HG02885 (cell line): ENCODE data around the gene CUTA.

Experiments
- ATAC-seq: cut with Tn5 transposase; IDR thresholded peaks from one replicate; pipeline ENCODE4 v1.9.1; 2021; ENCODE audit warnings: mild to moderate bottlenecking; ENCODE audit not compliant: unreplicated experiment, poor library complexity

Gene CUTA

DNA sequence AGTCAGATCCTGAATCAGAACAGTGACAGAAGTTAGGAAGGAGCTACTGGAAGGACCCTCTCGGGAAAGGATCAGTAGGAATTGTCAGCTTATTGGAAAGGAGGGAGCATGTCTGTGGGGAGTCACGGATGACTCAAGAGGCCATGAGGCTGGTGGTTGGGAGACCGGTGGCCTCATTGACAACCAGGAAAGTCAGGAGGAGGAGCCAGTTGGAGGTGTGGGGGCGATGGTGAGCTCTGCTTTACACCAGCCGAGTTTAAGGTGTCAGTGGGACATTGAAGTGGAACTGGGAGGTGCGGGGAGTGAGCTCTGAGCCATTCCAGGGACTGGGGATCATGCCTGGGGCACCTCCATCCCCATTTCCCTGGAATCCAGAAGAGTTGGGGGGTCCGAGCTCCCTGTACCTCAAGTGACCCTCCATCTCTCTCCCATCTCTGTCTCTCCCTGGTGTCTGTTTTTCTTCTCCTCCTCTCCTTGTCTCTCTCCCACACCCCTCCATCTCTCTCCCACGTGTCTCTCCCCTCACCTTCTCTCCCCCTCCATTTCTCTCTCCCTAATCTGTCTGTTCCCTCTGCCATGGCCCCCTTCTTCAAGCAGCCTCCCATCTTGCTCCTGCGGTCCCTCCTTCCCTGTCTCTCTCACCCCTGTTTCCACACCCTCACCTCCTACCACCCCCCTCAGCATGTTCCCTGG, 22.2 kb upstream of the CUTA start:
- ATAC-seq, result no peak

DNA sequence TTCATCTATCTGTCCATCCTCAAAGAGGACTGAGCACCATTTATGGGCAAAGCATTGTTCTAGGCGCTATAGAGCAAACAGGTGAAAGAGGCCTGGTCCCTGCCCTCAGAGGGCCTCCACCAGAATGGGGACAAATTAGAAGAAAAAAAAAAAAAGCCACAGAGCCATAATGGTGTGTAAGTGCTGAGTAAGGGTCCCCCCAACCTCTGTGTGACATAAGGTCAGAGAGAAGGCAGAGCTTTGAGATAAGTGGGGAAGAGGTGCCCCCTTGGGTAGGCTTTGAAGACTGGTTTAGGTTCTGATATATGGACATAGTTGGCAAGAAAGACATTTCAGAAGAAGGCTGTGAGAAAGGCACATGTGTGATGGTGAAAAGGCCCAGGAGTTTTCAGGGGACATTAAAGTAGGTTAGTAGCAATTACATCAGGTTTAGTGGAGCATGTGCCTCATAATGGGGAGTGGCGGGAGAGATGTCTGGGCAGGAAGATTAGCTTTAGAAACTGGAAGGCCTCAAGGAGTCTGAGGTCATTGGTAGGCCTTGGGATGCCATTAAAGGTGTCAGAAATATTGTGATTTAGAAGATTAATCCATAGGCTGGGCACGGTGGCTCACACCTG, 21.2 kb upstream of the CUTA start:
- no peak for ATAC-seq

DNA sequence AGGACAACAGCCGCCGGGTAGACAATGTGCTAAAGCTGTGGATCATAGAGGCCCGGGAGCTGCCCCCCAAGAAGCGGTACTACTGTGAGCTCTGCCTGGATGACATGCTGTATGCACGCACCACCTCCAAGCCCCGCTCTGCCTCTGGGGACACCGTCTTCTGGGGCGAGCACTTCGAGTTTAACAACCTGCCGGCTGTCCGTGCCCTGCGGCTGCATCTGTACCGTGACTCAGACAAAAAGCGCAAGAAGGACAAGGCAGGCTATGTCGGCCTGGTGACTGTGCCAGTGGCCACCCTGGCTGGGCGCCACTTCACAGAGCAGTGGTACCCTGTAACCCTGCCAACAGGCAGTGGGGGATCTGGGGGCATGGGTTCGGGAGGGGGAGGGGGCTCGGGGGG, 19.8 kb upstream of the CUTA start:
- no peak for ATAC-seq

DNA sequence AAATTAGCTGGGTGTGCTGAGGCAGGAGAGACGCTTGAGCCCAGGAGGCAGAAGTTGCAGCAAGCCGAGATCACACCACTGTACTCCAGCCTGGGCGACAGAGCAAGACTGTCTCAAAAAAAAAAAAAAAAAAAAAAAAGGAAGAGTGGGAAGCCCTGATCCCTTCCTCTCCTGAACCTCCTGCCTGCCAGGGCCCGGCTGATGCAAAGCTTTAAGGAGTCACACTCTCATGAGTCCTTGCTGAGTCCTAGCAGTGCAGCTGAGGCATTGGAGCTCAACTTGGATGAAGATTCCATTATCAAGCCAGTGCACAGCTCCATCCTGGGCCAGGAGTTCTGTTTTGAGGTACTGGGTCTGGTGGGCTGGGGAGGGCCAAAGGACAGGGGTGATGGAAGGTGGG, 17.1 kb upstream of the CUTA start:
- no peak for ATAC-seq

DNA sequence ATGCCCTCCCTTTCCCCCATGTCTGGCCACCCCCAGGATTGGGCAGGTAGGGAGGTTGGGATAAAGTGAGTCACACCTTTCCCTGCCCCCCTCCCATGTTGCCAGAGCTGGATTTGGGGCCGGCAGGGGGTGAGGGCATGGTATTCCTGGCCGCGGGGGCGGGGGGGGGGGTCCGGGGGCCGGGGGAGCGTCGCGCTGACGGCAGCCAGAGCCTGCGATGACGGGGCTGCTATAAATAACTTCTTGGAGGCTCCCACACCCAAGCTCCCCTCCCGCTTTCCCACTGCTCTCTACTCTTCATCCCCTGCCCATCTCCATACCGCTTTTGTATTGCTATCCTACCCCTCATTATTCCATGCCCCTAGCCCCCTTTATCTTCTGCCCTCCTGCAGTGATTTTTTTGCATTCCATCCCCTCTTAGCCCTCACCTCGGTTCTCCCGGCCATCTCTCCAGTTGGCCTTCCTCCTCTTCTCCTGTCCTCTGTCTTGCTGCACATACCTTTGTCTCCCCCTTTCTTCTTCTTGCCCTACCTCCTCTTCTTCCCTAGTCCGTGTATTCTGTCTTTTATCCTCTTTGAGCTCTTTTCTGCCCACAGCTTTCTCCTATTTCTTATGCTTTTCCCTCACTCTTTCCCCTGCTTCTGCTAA, 15.8 kb upstream of the CUTA start:
- no peak for ATAC-seq

- no peak for ATAC-seq
Observed at GRCh38 chr6:33433001-33433543, 15.2 kb upstream of the CUTA start.

DNA sequence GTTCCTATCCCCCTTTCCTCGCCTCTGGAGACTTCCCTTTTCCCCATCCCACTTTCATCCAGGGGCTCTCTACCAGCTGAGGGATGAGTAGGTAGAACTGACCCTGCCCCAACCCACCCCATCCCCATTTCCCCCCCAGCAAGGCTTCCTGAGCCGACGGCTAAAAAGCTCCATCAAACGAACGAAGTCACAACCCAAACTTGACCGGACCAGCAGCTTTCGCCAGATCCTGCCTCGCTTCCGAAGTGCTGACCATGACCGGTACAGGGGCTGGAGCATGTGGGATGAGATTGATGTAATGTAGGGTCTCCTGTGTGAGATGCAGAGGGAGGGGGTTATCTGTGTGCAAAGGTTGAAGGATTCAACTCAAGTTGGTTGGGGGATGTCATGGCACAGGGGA, 14.6 kb upstream of the CUTA start:
- ATAC-seq, result no peak

DNA sequence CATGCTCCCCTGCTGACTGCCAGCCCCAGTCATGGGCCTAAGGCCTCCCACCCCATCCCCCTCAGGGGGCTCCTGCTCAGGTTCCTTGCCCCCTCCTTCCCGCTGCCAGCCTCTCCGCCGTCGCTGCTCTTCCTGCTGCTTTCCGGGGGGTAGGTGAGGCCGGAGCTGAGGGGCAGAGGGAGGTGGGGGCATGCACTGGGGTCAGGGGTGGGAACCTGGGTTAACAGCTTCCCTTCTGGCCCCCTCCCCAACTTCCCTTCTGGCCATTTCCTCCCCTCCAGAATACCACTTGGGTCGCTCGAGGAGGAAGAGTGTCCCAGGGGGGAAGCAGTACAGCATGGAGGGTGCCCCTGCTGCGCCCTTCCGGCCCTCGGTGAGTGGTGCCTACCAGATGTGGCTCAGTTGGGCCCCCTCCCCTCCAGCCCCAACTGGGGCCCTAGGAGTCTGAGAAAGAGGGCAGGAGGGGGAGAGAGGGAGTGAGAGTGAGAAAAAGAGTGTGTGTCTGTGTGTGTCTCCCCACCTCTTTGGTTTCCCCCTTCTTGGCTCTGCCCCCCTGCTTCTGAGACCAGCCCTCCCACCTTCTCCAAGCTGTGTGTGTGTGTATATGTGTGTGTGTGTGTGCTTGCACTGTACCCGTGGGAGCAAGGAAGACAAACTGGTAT, 14.1 kb upstream of the CUTA start:
- ATAC-seq, result no peak

- peak; percentile 47 for ATAC-seq
Observed at GRCh38 chr6:33430991-33431879, 13.3 kb upstream of the CUTA start.

DNA sequence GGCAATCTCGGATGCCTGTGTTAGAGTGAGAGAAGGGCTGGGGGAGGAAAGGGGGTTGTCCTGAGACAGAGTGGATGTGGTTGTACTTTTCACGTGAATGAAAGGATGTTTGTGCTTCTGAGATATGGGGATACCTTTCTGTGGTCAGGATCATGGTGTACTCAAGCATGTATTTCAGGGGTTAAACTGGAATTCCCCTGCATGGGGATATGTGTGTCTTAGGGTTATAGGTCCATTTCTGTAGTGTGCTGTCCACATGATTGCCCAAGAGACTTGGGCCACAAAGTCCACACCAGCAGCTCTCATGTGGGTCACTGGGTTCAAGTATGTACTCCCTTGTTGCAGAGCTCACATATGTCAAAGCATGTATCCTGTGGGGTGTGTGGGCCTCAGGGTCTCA, 12.4 kb upstream of the CUTA start:
- no peak for ATAC-seq

- no peak for ATAC-seq
Observed at GRCh38 chr6:33429750-33430052, 11.8 kb upstream of the CUTA start.

DNA sequence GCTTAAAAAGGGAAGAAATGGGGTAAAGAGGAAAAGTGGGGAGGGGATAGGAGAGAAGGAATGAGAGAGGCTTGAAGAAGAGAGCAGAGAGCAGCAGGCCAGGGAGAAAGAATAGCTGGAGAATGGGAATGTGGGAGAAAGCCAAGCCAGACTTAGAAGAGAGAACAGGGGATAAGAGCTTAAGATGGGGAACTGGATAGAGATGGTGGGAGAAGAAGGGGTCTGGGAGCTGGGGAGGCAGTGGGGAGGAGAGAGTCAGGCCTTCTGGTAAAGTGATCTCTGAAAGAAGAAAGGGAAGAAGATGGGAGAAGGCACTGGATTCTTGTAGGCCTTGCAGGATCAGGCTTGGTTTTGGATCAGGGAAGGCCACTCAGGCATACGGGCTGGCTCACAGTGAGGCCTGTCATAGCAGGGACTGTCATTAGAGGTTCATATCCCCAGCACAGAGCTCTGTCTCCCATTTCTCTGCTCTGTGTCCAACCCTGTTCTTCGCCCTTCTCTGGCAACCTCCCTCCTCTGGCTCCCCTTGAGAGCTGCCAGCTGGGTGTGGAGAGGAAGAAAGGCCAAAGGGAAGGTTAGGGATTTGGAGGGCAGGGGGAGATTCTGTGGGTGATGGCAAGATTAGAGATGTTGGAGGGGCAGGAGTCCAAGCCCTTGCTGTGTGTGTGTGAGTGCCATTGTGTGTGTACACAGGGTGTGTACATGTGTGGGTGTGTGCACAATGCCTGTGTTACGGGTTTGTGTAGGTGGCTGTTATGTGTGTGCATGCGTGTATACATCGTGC, 11.3 kb upstream of the CUTA start:
- ATAC-seq, result no peak

DNA sequence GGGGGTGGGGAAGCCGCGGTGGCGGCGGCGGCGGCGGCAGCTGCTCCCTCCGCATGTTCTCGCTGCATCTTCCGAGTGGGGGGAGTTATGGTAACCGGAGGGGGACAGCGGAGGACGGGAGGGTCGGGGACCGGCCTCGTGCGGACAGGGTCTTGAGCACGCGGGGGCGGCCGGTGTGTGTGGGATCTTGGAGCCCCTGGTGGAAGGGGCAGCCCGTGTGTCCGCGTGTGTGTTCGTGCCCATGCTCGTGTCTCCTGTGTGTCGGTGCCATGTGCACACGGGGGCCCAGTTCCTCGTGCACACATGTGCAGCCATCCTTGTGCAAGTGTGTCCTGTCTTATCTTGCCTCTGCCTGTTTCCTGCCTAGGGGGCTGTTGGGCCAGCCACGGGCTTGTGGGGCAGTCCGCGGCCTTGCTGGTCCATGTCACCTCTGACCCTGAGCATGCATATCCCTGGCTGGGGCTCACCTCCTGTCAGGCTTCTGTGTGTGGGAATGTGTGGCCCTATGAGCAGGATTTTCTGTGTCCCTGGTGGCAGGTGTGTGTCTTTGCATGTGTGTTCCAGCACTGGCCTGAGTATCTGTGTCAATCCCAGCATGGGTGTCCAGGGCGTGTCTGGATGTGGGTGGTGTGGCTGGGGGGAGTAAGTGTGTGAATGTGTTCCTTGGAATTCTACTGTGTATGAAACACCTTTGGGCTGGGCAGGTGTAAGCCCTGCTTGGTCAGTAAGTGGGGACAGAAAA, 10.5 kb upstream of the CUTA start:
- no peak for ATAC-seq

DNA sequence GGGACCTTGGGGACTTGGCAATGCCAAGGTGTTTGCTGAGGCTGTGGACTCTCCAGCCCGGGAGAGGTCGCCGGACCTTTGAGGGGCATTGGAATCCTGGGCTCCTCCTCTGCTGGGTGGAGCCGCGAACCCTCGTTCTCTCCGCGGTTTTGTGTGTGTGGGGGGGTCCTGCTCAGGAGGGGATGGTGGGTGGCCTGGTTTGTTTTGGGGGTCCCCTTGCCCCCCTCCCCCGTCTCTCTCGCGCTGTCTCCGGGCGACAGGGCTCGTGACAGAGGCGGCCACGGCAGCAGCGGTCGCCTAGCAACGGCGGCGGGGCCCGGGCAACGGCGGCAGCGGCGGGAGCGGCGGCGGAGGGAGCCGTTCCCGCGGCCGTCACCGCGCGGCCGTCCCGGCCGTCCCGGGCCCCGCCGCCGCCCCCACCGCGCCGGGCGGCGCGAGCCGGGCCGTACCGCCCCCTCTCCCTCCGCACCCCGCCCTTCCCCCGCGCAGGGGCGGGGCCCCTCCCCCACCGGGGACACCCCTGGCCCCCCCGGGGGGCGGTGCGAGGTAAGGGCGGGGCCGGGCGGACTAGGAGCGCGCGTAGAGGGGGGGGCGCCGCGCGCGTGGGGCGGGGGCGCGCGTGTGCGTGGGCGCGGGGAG, 9.8 kb upstream of the CUTA start:
- no peak for ATAC-seq

DNA sequence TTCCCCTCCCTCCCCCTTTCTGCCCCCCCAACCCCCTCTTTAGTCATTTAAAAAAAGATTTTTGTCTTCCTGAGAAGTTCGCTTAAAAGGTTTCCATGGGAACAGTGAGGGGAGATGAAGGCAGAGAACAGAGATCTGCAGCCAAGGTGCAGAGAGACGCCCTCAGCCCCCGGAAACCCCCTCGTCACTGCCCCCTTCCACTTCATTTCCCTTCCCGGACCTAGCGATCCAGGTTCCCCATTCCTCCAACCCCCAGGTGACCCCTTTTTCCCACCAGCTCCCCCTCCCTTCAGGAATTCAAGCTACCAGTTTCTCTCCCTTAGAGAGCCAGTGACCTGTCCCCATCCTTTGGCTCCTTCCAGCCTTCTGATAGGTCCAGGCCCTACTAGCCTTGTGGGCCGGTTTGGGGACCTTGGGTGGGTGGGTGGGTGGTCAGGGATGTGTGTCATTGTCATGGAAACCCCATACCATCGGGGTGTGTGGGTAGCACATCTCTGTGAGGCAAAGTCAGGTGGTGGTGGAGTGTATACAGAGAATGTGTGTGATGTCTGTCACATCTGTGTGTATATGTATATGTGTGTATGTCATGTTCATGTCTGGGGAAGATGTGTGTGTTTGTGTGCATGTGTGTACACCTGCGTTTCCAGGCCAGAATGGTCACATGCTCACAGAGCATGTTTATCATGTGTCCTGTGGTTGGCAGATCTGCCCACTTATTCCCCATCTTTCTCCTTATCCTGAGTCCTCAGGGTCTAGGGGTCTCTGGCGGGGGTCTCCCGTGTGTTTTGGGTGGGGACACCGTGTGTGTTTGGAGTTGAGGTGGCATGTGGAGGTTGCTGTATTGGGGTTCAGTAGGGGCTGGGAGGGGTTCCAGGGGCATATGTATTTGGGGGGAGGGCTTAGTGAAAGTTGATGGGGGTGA, 8.9 kb upstream of the CUTA start:
- no peak for ATAC-seq

DNA sequence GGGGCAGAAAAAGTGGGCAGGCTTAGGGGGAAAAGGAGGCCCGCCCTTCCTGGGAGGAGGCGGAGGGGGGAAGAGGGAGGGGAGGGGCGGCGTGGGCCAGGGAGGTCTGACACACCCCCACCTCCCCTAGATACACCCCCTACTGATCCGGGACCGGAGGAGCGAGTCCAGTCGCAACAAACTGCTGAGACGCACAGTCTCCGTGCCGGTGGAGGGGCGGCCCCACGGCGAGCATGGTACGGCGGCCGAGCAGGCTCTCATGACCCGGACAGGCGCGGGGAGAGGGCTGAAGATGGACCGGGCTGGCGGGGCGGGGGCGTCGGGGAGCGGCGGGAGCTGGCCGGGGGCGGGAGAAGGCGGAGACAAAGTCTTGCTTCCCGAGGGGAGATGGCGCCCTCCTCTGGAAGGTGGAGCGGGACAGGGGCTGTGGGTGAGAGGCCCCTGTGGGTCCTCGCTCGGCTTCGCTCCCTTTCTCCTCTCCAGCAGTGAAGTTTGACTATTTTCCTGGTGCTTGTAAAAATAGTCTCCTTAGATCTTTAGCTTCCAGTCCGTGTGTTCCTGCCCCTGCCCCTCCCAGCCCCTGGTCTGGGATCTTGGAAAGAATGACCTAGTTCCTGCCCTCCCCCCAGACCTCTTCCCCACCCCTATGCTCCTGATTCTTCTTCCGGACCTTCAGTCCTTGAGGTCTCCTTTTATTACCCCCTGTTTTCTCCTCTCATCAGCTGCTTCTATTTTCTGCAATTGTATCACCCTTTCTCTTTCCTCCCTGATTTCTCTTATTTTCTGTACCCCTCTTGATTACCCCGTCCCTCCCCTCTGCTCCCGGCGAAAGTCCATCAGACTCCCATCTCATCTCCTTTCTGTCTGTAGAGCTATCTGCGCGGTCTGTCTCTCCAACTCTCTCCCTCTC, 8.0 kb upstream of the CUTA start:
- ATAC-seq, result peak; percentile 50
